Measurements from ENCODE around the gene MYB.

MYB gene

DNA sequence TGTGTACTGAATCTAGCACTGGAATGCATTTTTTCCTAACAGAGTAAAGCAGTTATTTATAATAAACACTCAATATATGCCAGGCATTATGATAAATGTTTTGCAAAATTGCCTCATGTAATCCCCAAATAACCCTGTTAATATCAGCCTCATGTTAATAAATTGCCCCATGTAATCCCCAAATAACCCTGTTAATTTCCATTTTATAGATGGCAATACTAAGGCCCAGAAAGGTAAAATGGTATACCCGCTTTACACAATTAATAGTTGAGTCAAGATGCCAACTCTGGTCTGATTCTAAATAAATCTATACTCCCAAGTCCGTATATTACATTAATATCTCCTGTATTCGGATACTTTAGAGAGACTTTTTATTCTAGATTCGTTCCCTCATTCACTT, 6.3 kb downstream of the MYB start:
- DNase-seq (ENCODE audit: low read depth in 1 of 2, low spot score in 1 of 2), result no peak

- DNase-seq (ENCODE audit: low read depth in 1 of 2, low spot score in 1 of 2), result no peak
Observed at GRCh38 chr6:135188718-135189117, 7.6 kb downstream of the MYB start.

GRCh38 chr6:135189344-135189743, 8.2 kb downstream of the MYB start:
- no peak for DNase-seq (ENCODE audit: low read depth in 1 of 2, low spot score in 1 of 2)

DNA sequence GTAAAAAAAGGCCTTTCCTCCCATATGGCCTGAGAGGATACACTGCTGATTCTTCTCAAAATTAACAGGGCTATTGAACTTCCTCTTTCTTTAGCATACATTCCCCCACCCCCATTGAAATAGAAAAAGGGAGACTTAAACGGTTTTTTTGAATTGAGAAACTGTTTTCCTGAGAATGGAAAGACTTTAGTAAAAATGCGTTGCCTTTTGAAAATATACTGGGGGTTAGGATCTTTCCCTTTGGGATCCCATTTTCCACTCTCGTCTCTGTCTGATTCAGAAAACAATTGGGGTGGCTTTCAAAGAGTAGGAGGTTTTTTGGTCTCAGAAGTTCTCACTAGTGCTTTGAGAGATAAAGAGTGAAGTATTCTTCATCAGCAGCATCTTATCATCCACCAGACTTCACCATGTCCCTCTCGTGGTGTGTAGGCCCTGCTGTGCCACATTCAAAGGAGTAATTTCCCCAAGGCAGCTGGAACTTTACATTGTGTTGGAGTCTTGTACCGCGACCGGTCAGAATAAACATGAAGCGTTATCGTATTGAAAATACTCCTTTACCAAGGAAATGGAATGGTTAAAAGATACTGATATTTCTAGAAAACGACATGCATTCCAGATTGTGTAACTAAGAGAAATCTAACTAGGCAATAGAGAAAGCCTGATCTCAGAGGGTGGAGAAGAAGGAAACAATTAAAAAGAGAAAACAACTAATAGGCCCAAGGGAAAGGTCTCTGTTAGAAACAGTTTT, 10.6 kb downstream of the MYB start:
- no peak for DNase-seq (ENCODE audit: low read depth in 1 of 2, low spot score in 1 of 2)

GRCh38 chr6:135192256-135193174, 11.4 kb downstream of the MYB start:
- DNase-seq (ENCODE audit: low read depth in 1 of 2, low spot score in 1 of 2), result no peak

DNA sequence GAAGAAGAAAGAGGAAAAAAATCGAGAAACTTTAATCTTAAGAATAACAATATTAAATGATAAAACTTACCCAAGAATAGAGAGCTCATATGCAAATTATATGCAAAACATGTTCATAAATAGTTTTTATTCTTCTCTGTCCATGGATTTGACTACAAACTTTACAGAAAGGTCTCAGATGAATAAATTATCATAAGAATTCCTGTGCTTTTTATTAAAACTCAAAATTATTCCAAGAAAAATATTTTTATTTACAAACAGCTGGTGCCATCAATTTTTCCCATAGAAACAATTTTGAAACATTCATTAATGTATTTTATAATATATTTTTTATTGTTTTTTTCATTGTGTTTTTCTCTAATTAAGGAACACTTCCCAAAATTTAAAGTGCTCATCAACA, 12.1 kb downstream of the MYB start:
- DNase-seq (ENCODE audit: low read depth in 1 of 2, low spot score in 1 of 2), result no peak

- DNase-seq (ENCODE audit: low read depth in 1 of 2, low spot score in 1 of 2), result no peak
Observed at GRCh38 chr6:135195041-135195440, 13.9 kb downstream of the MYB start.

DNA sequence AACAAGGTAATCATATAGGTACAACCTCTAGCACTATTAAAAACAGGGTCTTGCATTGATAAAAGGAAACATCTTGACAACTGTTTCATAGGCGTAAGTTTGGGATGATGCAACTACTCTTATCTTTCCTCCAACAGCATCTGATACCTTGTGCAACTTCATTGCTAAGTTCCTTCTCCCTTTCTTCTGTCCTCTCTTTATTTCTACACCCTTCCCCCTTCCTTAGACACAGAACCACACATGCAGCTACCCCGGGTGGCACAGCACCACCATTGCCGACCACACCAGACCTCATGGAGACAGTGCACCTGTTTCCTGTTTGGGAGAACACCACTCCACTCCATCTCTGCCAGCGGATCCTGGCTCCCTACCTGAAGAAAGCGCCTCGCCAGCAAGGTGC, 14.4 kb downstream of the MYB start:
- no peak for DNase-seq (ENCODE audit: low read depth in 1 of 2, low spot score in 1 of 2)

DNA sequence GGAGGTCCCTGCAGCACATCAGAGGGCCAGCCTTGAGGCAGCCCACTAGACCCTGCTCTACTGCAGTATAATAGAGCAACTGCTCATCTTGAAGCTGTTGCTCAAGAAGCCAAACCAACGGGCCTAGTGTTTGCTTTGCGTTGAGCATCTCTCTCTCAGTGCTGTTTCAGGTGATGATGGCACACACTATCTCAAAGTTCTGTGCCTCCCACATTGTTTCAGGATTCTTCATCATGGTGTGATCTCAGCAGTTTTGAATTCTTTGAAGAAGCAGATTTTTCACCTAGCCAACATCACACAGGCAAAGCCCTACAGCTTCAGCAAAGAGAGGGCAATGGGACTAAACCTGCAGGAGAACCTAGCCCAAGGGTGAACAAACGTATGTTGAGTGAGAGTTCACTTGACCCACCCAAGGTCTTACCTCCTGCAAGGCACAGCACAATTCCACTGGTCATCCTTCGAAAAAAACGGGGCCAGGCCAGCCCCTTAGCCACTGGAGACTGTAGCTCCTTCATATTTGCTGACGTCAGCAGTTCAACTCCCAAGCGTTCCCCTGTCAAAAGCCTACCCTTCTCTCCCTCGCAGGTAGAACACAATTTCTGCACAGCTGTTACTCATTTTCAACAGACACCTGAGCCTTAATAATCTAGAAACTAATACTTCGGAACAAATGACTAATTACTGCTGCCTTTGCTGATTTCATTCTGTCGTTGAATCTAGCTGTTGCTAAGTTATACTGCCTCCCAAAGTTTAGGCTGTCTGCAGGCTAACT, 15.8 kb downstream of the MYB start:
- DNase-seq (ENCODE audit: low read depth in 1 of 2, low spot score in 1 of 2), result no peak

- no peak for DNase-seq (ENCODE audit: low read depth in 1 of 2, low spot score in 1 of 2)
Observed at GRCh38 chr6:135202836-135203235, 21.7 kb downstream of the MYB start.

GRCh38 chr6:135204951-135205350, 23.8 kb downstream of the MYB start:
- DNase-seq (ENCODE audit: low read depth in 1 of 2, low spot score in 1 of 2), result no peak

- DNase-seq (ENCODE audit: low read depth in 1 of 2, low spot score in 1 of 2), result no peak
Observed at GRCh38 chr6:135209803-135210202, 28.7 kb downstream of the MYB start.

- no peak for DNase-seq (ENCODE audit: low read depth in 1 of 2, low spot score in 1 of 2)
Observed at GRCh38 chr6:135210632-135211305, 29.7 kb downstream of the MYB start.

DNA sequence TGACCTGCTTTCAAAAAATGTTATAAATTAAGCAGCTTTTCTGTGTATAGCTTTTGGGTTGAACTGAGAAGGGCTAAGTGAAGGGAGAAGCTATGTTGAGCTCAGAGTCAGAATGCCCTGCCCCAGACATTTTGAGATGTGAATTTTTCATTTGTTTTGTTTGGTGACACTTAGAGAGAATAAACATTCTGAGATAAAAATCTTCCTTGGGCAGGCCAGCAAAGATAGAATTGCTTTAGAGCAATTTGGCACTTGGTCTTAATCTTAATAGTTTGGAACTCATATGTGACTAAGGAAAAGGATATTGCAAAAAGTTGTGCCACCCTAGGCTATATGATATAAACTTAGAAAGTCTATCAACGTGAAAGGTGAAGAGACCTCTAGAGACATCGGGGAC, 30.2 kb downstream of the MYB start:
- DNase-seq (ENCODE audit: low read depth in 1 of 2, low spot score in 1 of 2), result no peak

DNA sequence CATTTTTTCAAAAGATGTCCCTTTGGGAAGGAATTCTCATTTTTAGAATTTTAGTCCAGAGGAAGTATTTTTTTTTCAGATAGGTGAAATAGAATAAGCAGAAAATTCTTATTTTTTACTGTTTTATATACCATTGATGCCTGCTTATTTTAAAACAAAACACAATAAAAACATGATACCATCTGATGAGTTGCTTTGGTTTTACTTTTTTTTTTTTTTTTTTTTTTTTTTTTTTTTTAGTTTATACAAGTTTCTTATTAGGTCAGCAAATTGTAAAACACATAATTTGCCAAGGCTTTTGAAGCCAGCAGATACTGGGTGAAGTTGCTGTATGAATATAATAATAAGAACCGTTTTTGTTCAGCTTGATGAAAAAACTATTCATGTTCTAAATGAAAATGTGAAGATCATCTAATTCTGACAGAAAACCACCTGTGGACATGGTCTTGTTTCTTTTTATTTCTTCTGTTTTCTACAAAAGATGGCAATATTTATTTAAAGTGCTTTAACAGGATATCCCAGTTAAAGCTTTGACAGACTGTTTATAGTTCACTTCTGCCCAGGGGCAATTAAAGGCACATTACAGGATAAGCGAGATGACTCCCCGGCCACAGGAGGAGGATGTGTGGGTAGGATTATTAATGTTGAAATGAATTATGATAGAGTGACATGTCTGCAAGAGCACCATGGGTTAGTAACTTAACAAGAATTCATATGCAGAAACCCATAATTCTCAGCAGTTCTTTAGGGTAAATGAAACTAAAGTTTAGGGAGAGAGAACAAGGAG, 31.1 kb downstream of the MYB start:
- DNase-seq (ENCODE audit: low read depth in 1 of 2, low spot score in 1 of 2), result no peak

GRCh38 chr6:135212935-135213334, 31.8 kb downstream of the MYB start:
- DNase-seq (ENCODE audit: low read depth in 1 of 2, low spot score in 1 of 2), result no peak

DNA sequence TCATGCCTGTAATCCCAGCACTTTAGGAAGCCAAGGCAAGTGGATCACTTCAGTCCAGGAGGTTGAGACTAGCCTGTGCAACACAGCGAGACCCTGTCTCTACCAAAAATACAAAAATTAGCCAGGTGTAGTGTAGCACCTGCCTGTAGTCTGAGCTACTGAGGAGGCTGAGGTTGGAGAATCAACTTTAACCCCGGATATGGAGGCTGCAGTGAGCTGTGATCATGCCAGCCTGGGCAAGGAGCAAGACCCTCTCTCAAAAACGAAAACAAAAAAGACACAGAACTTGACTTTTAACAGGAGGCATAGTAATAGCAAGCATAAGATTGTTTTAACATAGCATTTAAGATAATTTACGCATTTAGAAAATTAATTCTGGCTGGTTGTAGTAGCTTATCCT, 32.5 kb downstream of the MYB start:
- DNase-seq (ENCODE audit: low read depth in 1 of 2, low spot score in 1 of 2), result no peak

GRCh38 chr6:135215160-135215559, 34.1 kb downstream of the MYB start:
- no peak for DNase-seq (ENCODE audit: low read depth in 1 of 2, low spot score in 1 of 2)

- DNase-seq (ENCODE audit: low read depth in 1 of 2, low spot score in 1 of 2), result no peak
Observed at GRCh38 chr6:135215563-135215962, 34.5 kb downstream of the MYB start.

- DNase-seq (ENCODE audit: low read depth in 1 of 2, low spot score in 1 of 2), result no peak
Observed at GRCh38 chr6:135217663-135218062, 36.6 kb downstream of the MYB start.

All from stimulated activated CD4-positive, alpha-beta T cell treated with anti-CD3 and anti-CD28 coated beads, Interleukin-15, amount 100 ng/mL, for 1 hour (primary cell).